IMR-90 (cell line): ENCODE measurements around the gene EHBP1. TPM values are rescaled to one million over a fixed set of nuclear protein-coding genes. Genes with fewer than 3 reads are reported as not detected.

ENCODE experiments used
- ATAC-seq: fragments of 200-7000 bp; cut with Tn5 transposase; 2 replicates; pipeline ENCODE4 v1.9.1; 2020; ENCODE audit warnings: low read depth, mild to moderate bottlenecking, moderate library complexity
- BruUV-seq: library from RNA; stranded (reverse); fragments of 400-500 nt; replicated peaks from 2 replicates; lab custom pipeline; 2021; lab: Mats Ljungman, UMichigan
- CTCF ChIA-PET: fragments of 300-600 bp; formaldehyde crosslinking; extraction: SDS; loops from one replicate; lab custom pipeline; 2021; ENCODE audit warnings: antibody characterized with exemption; lab: Yijun Ruan, JAX
- POLR2A ChIA-PET: fragments of 300-600 bp; sonication (Branson Sonifier 250); formaldehyde crosslinking; loops from one replicate; lab custom pipeline; 2022; ENCODE audit warnings: antibody characterized with exemption; ENCODE audit not compliant: unreplicated experiment; lab: Charles Lee
- DNase-seq: peaks from one replicate; pipeline ENCODE4 v3.0.0; 2013
- H2AFZ ChIP-seq: replicated peaks from 2 replicates; pipeline ENCODE3; 2013; ENCODE audit warnings: low read length, mild to moderate bottlenecking; ENCODE audit not compliant: poor library complexity
- H2AK5ac ChIP-seq: 2 replicates; pipeline ENCODE4 v1.6.1; 2013; ENCODE audit warnings: low read depth, low read length, inconsistent platforms
- H2AK9ac ChIP-seq: replicated peaks from 2 replicates; pipeline ENCODE3; 2013; ENCODE audit warnings: mild to moderate bottlenecking, low read depth, low read length, moderate library complexity; ENCODE audit not compliant: poor library complexity
- H2BK120ac ChIP-seq: 2 replicates; pipeline ENCODE4 v1.6.1; 2013; ENCODE audit warnings: low read depth, low read length, inconsistent platforms
- H2BK15ac ChIP-seq: 3 replicates; pipeline ENCODE4 v1.6.1; 2013; ENCODE audit warnings: low read depth, low read length, inconsistent platforms
- H2BK20ac ChIP-seq: 2 replicates; pipeline ENCODE4 v1.6.1; 2013; ENCODE audit warnings: low read depth, mild to moderate bottlenecking, inconsistent platforms, low read length, moderate library complexity
- H2BK5ac ChIP-seq: 2 replicates; pipeline ENCODE4 v1.6.1; 2013; ENCODE audit warnings: mild to moderate bottlenecking, low read depth, low read length, inconsistent platforms; ENCODE audit not compliant: poor library complexity, severe bottlenecking
- H3K14ac ChIP-seq: replicated peaks from 2 replicates; pipeline ENCODE4 v1.6.1; 2013; ENCODE audit warnings: low read depth, low read length, inconsistent platforms
- H3K18ac ChIP-seq: 2 replicates; pipeline ENCODE4 v1.6.1; 2013; ENCODE audit warnings: low read depth, low read length, control low read depth
- H3K23ac ChIP-seq: 2 replicates; pipeline ENCODE4 v1.6.1; 2013; ENCODE audit warnings: low read depth, low read length, inconsistent platforms
- H3K27ac ChIP-seq: 2 replicates; pipeline ENCODE4 v1.5.1; 2013; ENCODE audit warnings: mild to moderate bottlenecking, control low read depth, low read length; ENCODE audit not compliant: insufficient read depth
- H3K27me3 ChIP-seq: 2 replicates; pipeline ENCODE4 v1.6.1; 2013; ENCODE audit warnings: low read length; ENCODE audit not compliant: control insufficient read depth, insufficient read depth
- H3K36me3 ChIP-seq: 2 replicates; pipeline ENCODE4 v1.6.1; 2013; ENCODE audit warnings: low read length, mixed read lengths; ENCODE audit not compliant: control insufficient read depth, insufficient read depth
- H3K4ac ChIP-seq: 2 replicates; pipeline ENCODE4 v1.6.1; 2013; ENCODE audit warnings: low read depth, low read length, inconsistent platforms
- H3K4me1 ChIP-seq: 2 replicates; pipeline ENCODE4 v1.6.1; 2013; ENCODE audit warnings: low read length, mixed read lengths; ENCODE audit not compliant: control insufficient read depth, insufficient read depth
- H3K4me2 ChIP-seq: 2 replicates; pipeline ENCODE4 v1.6.1; 2013; ENCODE audit warnings: low read depth, mild to moderate bottlenecking, control low read depth, low read length, moderate library complexity
- H3K4me3 ChIP-seq: 2 replicates; pipeline ENCODE4 v1.5.1; 2013; ENCODE audit warnings: low read depth, mild to moderate bottlenecking, control low read depth, low read length, moderate library complexity; ENCODE audit not compliant: insufficient read depth
- H3K56ac ChIP-seq: 2 replicates; pipeline ENCODE4 v1.6.1; 2013; ENCODE audit warnings: low read length, inconsistent platforms; ENCODE audit not compliant: insufficient read depth; ENCODE audit errors: extremely low read depth
- H3K79me1 ChIP-seq, 2 experiments: 2 replicates each; pipeline ENCODE4 v1.6.1; 2013; ENCODE audit warnings: low read length in 2 of 2, inconsistent platforms in 1 of 2, low read depth in 1 of 2
- H3K9ac ChIP-seq: 2 replicates; pipeline ENCODE4 v1.6.1; 2013; ENCODE audit warnings: low read depth, low read length, control low read depth
- H3K9me1 ChIP-seq: 2 replicates; pipeline ENCODE4 v1.6.1; 2013; ENCODE audit warnings: low read length, inconsistent platforms; ENCODE audit not compliant: insufficient read depth
- H3K9me3 ChIP-seq: 2 replicates; pipeline ENCODE4 v1.6.1; 2013; ENCODE audit warnings: low read length; ENCODE audit not compliant: control insufficient read depth, insufficient read depth
- H4K20me1 ChIP-seq: 2 replicates; pipeline ENCODE4 v1.6.1; 2013; ENCODE audit warnings: low read length, inconsistent platforms; ENCODE audit not compliant: insufficient read depth
- H4K5ac ChIP-seq: 2 replicates; pipeline ENCODE4 v1.6.1; 2013; ENCODE audit warnings: mild to moderate bottlenecking, low read depth, low read length, control low read depth
- H4K8ac ChIP-seq, 2 experiments: 2 replicates each; pipeline ENCODE4 v1.6.1; 2013; ENCODE audit warnings: low read depth in 2 of 2, low read length in 2 of 2, control low read depth in 1 of 2, inconsistent platforms in 1 of 2
- H4K91ac ChIP-seq: 2 replicates; pipeline ENCODE4 v1.6.1; 2013; ENCODE audit warnings: low read depth, low read length, inconsistent platforms; ENCODE audit not compliant: insufficient read depth
- BHLHE40 ChIP-seq: fragments of 150-350 bp; IDR thresholded peaks from 2 replicates; pipeline ENCODE4 v1.6.1; 2016; ENCODE audit warnings: mild to moderate bottlenecking, low read depth, low read length
- CEBPB ChIP-seq: IDR thresholded peaks from 2 replicates; pipeline ENCODE4 v1.6.1; 2012; ENCODE audit warnings: low read depth, low read length, improper control_type of control experiment
- CTCF ChIP-seq: conservative IDR thresholded peaks from 2 replicates; pipeline ENCODE4 v1.5.1; 2012; ENCODE audit warnings: mild to moderate bottlenecking, low read depth, low read length, improper control_type of control experiment
- ELK1 ChIP-seq: fragments of 150-350 bp; IDR thresholded peaks from 2 replicates; pipeline ENCODE4 v1.6.1; 2016; ENCODE audit warnings: low read depth, mild to moderate bottlenecking, low read length, moderate library complexity, borderline replicate concordance
- FOS ChIP-seq: fragments of 150-350 bp; IDR thresholded peaks from 2 replicates; pipeline ENCODE4 v1.6.1; 2016; ENCODE audit warnings: low read depth, low read length
- MAFK ChIP-seq: IDR thresholded peaks from 2 replicates; pipeline ENCODE4 v1.6.1; 2012; ENCODE audit warnings: low read depth, low read length, improper control_type of control experiment
- MAZ ChIP-seq: IDR thresholded peaks from 2 replicates; pipeline ENCODE4 v1.6.1; 2012; ENCODE audit warnings: low read depth, mild to moderate bottlenecking, low read length, improper control_type of control experiment, moderate library complexity, borderline replicate concordance
- MXI1 ChIP-seq: IDR thresholded peaks from 2 replicates; pipeline ENCODE4 v1.6.1; 2012; ENCODE audit warnings: low read depth, mild to moderate bottlenecking, low read length, moderate library complexity, borderline replicate concordance
- RAD21 ChIP-seq: IDR thresholded peaks from 2 replicates; pipeline ENCODE4 v1.6.1; 2012; ENCODE audit warnings: low read length, improper control_type of control experiment
- RCOR1 ChIP-seq: IDR thresholded peaks from 2 replicates; pipeline ENCODE4 v1.6.1; 2012; ENCODE audit warnings: mild to moderate bottlenecking, low read length, improper control_type of control experiment; ENCODE audit not compliant: insufficient replicate concordance
- SMC3 ChIP-seq: fragments of 150-350 bp; IDR thresholded peaks from 2 replicates; pipeline ENCODE4 v1.6.1; 2016; ENCODE audit warnings: low read depth, mild to moderate bottlenecking, antibody characterized with exemption, low read length, moderate library complexity
- USF2 ChIP-seq: fragments of 150-350 bp; IDR thresholded peaks from 2 replicates; pipeline ENCODE4 v1.6.1; 2017; ENCODE audit warnings: mild to moderate bottlenecking, antibody characterized with exemption, low read length, low read depth
- WGBS, 2 experiments: methylation state at CpG; one replicate each; pipeline versions ENCODE4 v1.1.5 to v1.1.7; 2013; ENCODE audit warnings: missing lambda C conversion rate in 2 of 2; ENCODE audit not compliant: insufficient read length in 1 of 2; ENCODE audit errors: extremely low coverage in 2 of 2; 5-methylcytosine and 5-hydroxymethylcytosine counted together
- dilution Hi-C: fragments of 300-500 bp; cut with HindIII; formaldehyde crosslinking; loops from one replicate; pipeline ENCODE4 v1.14.3; 2018; ENCODE audit warnings: low sequenced_read_pairs; ENCODE audit not compliant: unreplicated experiment
- in situ Hi-C: fragments of 300-500 bp; cut with MboI; formaldehyde crosslinking; loops from 3 replicates; pipeline ENCODE4 v1.14.3; 2019; ENCODE audit warnings: low sequenced_read_pairs, inconsistent platforms, mixed read lengths
- intact Hi-C: fragments of 100-400 bp; cut with micrococcal nuclease; formaldehyde crosslinking; loops from 2 replicates; pipeline ENCODE4 v1.10.0; 2022
- polyA plus RNA-seq, 3 experiments: library from polyadenylated mRNA; depleted of rRNA; stranded (reverse); fragments of >200 nt; gene quantifications; 2 replicates each; pipeline ENCODE4 v1.2.3, GENCODE V29; 2012; ENCODE audit warnings: low replicate concordance in 1 of 3
- total RNA-seq: library from RNA; depleted of rRNA; stranded (reverse); fragments of >200 nt; gene quantifications from 2 replicates; pipeline ENCODE4 v1.2.3, GENCODE V29; 2012

Gene EHBP1
- total and polyA plus RNA-seq, 2 of the 4 experiments (the other 2 are of a cell fraction), result 28.3 to 44.4 TPM

- Histone ChIP-seq H3K27ac (no peak overlapping the region), H3K4ac (no peak overlapping the region), H2BK5ac (no peak overlapping the region), H3K79me1 (peaks cover 4 to 28% of the 10 kb centered on the region in 2 experiments), H3K4me3 (no peak overlapping the region), H3K4me1 (no peaks in the 10 kb centered on the region; the same call in 1 of the 2 replicates), H3K14ac (no peak overlapping the region), H3K9ac (no peak overlapping the region), H2BK120ac (no peak overlapping the region), H3K4me2 (no peak overlapping the region), H4K5ac (no peak overlapping the region), H3K18ac (no peak overlapping the region), H3K36me3 (peaks cover 7% of the 10 kb centered on the region), H3K27me3 (no peaks in the 10 kb centered on the region), H2BK20ac (no peak overlapping the region), H4K20me1 (no peaks in the 10 kb centered on the region; the same call in 1 of the 2 replicates), H2AK5ac (no peak overlapping the region), H3K9me1 (no peaks in the 10 kb centered on the region; the same call in 1 of the 2 replicates), H3K9me3 (no peaks in the 10 kb centered on the region), H4K8ac (no peak overlapping the region), H2AK9ac (no peak overlapping the region), H3K56ac (no peak overlapping the region), H4K91ac (no peak overlapping the region), H3K23ac (no peak overlapping the region), H2AFZ (no peak overlapping the region), H2BK15ac (no peak overlapping the region)
- BruUV-seq, result no TSS peak
- in situ Hi-C loops (no loop called here), intact Hi-C loops (no loop called here), dilution Hi-C loops (no loop called here)
- ATAC-seq (no peak), DNase-seq (no peak)
- TF ChIP-seq FOS, result no peak
- no peak for TF ChIP-seq RCOR1
- TF ChIP-seq MAFK, result no peak
- TF ChIP-seq SMC3, result no peak
- no peak for TF ChIP-seq USF2
- TF ChIP-seq RAD21, result no peak
- no peak for TF ChIP-seq MAZ
- no peak for TF ChIP-seq CEBPB
- TF ChIP-seq MXI1, result no peak
- no peak for TF ChIP-seq ELK1
- no peak for TF ChIP-seq CTCF
- TF ChIP-seq BHLHE40, result no peak
- ChIA-PET CTCF (no interaction called here), POLR2A (no interaction called here)
- WGBS, 2 experiments, result no CpG with 5 or more reads among the region's 1 CpG
Observed at GRCh38 chr2:62824388-62824787, 118.9 kb downstream of the EHBP1 start.
